GM21717 (cell line): ENCODE data around the gene ADCY3.

Source experiments
- ATAC-seq: cut with Tn5 transposase; IDR thresholded peaks from one replicate; pipeline ENCODE4 v1.9.1; 2021; ENCODE audit warnings: mild to moderate bottlenecking, moderate library complexity; ENCODE audit not compliant: unreplicated experiment

The ADCY3 gene

DNA sequence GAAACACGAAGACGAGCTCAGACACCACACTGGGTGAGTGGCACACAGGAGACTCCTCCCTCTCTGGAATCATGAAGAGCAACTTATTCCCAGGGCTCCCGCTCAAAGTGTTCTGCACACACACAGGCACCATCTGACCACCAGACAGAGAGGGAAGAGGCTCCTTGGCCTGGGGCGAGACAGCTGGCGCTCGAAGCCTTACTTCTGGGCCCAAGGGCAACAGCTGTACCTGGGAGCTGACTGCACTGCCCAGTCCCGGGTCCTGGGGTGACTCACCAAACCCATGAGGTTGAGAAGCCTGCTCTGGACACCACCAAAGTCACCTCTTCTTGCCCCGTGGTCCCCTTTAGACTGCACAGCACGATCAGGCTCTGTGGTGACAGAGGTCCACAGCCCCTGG, 42.4 kb downstream of the ADCY3 start:
- ATAC-seq, result no peak

DNA sequence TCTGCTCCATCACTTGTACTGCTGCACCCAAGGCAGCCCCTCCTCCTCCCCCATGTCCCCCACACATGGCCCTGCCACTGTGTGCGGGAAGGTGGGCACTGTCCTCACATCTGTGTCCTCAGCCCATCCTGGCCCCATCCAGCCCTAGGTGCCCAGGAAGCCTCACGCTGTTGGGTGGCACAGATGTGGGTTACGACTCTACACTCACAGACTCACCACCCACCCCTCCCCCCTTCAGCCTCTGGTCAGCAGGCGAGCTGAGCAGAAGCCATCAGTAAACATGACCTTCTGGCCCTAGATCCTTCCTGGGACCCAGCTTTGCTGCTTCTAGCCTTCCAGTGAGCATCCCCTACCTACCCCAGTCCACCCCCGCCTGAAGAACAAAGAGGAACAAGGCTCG, 43.0 kb downstream of the ADCY3 start:
- no peak for ATAC-seq

DNA sequence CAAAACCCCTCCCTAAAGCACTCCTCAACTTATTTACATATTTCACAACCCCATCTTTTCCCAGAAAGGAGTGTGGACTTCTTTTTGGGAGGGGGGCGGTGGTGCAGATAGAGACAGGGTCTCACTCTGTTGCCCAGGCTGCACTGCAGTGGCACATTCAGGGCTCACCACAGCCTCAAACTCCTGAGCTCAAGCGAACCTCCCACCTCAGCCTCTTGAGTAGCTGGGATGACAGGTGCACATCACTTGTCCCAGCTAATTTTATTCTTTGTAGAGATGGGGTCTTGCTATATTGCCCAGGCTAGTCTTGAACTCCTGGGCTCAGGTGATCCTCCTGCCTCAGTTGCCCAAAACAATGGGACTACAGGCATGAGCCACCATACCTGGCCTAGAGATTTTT, 44.1 kb downstream of the ADCY3 start:
- no peak for ATAC-seq

DNA sequence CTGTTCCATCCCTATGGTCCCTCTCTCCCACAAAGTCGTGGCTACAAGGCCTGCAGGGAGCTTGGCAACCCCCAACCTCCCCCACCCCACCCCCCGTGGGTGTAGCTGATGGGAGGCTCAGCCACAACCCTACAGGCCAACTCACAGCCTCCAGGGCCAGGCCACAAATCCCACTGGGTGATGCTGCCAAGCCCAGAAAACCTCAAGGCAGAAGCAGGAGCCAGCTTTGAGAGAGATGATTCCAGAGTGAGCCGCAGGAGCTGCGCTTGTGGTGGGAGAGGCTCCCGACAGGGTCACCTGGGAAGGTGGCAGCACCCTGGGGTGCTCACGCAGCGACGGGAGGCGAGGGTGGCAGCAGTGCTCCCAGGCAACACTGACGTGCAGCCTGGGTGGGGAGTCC, 44.8 kb downstream of the ADCY3 start:
- ATAC-seq, result no peak

DNA sequence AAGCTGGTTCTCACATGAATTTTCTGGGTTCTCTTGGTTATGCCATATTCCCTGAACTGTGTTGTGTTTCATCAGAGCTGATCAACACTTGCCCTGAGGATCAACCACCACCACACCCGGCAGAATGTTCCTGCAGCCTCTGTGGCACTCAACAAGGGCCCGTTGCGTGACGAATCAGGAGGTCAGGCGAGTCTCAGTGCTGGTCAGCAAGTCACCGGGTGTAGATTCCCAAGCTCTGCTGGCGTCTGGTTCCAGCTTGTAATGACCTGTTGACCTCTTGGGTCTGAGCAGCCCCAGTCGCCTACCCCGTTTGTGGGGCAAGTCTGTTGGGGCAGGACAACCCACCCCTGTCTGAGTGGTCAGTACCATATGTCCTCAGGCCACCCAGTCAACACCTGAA, 46.0 kb downstream of the ADCY3 start:
- no peak for ATAC-seq

DNA sequence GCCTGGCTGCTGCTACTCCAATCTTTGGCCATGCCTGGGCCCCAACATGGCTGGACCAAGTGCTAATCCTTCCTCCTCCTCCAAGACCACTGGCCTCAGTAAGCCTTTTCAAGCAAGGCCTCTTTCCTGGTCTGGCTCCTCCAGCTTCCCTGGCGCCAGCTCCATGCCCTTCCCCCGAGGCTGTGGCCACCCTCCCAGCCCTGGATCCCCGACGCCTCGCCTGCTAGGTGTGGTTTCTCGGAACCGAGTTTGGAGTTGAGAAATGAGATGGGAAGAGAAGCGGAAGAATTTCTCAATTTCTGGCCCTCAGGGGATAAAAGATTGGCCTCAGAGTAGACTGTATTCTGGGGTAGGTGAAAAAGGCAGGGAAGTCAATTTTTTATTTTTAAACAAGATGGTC, 46.4 kb downstream of the ADCY3 start:
- no peak for ATAC-seq

DNA sequence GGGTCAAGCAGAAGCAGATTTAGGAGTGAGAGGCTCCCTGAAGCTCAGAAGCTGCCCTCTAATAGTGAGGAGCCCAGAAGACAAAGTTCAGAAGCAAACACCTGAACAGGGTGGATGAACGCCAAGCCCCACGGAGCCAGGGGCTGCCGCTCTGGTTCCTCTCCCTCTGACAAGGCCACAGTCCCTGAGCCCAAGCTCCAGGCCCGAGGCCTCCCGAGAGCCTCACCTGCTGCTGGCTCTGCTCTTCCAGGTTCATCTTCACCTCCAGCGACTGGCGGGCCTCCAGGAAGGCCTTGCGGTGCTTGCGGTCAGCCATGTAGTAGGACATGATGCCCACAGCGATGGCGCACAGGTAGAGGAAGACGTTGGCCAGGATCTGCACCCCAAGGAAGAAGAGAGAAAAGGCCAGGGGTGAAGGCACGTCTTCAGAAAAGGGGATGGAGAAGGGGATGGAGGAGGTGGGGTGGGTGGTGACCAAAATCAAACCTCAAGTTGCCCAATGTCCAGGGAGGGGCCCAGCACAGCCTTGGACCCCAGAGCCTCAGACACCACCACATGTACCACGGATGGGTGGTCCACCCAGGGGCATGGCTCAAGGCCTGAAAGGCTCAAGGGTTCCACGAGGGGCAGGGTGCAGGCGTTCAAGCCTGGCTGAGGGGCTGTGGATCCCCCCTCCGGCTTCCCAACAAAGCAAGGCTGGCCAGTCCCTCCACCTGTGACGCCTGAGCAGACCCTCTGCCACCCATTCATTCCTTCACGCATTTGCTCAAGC, 47.5 kb downstream of the ADCY3 start:
- ATAC-seq, result no peak

DNA sequence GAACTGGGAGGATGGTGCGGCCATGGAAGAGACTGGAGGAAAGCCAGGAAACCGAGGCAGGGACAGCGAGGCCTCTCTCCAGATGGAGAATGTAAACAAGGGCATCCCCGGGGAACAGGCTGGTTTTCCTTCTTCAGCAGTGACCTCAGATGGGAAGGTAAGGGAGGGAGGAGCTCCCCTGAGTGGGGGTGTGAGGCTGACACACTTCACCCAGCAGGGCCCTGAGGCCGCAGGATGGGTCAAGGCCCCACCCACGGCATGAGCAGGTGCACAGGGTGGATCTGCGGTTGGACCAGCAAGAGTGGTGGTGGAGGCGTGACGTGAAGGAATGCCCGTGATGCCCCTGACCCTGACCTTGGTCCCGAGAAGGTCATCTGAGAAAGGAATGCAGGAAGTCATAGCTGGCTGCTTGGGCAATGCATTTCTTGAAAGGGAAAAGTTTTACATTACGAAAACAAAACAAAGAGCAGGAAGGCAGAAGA, 48.1 kb downstream of the ADCY3 start:
- no peak for ATAC-seq

DNA sequence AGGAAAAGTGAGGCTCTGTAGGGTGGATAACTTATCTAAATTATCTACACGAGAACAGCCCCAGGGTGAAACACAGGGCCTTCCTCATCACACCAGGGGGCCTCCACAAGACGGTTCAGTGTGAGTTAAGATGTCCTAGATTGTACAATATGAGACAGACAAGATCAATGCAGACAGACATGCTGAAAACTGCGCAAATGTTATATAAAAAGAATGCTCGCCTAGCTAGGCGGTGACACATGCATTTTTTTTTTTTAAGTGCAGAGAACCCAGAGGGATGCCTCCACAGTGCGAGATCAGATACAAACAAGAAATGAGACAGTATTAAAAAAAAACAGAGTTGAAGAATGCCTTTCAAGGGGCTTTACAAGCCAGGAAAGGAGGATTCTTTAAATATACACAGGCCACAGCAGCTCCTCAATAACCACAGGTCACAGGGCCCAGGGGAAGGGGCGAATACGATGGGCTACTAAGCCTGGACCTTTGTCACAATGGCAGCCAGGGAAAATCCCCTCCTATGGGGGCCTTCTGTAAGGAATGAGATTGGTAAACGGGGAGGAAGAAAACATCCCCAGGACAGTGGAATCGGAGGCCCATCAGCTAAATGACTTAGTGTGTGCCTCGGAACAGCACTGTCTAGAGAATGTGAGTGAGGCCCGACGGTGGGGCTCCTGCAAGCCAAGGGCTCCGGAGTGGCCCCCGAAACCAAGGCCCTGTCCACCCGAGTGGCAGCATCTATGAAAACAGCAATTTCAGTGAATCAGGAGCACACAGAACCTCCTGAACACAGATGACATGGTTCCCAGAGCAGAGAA, 48.9 kb downstream of the ADCY3 start:
- ATAC-seq, result no peak

DNA sequence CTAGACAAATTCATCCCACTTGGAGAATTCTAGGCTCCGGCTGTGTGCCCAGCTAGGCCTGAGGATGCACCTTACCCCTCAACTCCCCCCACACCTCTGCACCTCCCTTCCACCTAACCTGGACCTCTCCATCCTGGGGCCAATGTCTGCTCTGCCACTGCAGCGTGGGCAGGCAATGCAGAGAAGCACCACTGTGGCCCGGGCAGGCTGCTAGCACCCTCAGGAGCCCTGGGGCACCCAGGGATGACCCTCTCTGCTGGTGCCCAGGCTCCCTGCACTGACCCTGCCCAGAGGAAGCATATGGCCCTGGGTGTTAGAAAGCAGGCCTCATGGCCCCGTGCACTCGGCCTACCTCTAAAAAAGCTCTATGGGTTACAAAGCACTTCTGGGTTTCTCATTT, 49.6 kb downstream of the ADCY3 start:
- ATAC-seq, result no peak

DNA sequence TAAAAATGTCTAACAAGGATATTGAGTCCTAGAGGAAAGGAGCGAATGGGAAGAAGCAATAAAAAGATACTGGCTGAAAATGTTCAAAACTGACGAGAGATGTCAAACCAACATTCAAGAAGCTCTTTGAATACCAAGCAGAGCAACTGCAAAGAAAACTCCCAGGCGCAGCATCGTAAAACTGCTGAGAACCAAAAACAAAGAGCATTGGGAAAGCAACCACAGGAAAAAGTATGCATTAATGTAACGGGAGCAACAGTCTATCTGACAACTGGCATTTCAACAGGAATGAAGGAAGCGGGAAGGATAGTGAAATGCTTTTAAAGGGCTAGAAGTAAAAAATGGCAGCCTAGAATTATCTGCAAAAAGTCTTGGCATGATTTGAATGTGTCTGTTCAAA, 53.1 kb downstream of the ADCY3 start:
- ATAC-seq, result no peak

DNA sequence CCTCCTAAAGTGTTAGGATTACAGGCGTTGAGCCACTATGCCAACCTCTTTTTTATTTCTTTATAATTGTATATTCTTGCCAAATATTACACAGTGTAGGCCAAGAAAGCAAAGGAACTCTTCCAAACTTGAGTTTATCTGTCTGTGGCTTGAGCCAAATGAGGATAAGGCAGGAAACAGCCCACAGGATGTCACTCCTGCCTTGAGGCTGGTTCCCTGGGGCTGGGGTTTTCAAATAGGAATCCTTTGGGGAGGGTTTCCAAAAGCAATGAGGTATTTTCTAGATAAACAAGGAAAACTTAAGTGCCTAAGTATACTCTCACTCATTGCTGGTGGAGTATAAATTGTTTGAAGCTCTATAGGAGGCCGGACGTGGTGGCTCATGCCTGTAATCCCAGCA, 56.4 kb downstream of the ADCY3 start:
- no peak for ATAC-seq

DNA sequence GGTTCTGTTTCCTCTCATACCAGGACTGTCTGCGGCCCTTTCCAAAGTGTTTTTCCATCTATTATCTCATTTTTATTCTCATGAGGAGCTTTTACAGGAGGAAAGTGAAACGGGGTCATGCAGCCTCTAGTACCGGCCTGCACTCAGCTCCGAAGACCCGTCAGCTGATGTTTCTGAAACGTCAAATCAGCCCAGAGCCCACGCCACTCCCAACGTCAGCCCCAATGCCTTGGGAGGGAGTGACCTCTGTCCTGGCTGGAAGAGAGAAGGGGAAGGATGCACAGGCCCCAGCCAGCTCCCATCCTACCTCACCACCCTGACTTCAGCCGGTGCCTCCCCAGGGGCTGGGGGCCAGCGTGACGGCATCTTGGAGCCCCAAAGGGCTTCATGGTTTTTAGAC, 58.5 kb downstream of the ADCY3 start:
- ATAC-seq, result no peak

DNA sequence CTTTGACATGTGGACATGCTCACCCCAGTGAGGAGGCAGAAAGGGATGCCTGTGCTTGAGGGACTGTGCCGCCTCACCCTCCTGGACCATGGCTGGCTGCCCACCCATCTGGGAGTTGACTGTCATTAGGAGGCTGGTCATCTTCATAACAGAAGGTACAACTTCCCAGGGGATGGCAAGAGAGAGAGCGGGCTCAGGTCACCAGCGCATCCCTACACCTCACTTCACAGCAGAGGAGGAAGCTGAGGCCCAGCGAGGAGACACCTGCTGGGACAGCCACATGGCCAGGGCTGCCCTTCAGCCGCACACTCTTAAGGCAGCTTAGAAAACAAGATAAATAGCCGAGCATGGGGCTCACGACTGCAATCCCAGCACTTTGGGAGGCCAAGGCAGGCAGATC, 59.4 kb downstream of the ADCY3 start:
- ATAC-seq, result no peak

DNA sequence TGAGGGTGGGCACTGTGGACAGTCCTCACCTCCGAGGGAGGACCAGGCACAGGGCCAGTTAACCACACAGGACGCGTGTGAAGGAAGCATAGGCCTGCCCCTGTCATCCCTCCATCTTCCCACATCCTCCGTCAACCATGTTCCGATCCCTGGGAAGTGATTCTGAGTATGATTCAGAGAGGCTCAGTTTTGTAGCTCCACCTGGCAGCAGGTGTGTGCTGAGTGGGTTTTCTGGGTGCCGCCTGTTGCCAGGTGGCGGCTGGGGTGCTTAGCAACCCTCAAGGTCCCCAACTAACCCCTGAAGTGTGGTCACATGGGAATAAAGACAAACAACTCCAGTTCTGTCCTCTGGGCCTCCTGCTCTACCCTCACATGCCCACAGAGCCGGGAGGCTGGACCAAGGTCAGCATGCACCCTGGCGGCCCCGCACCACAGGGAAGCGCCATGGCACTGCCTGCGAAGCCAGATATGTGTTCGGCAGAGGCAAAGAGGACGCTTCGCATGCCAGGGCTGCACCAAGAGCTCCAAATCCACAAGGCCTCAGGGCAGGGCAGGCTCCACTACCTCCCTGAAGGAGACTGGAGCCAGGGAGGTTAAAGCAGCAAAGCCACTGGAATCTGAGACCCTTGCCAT, 60.0 kb downstream of the ADCY3 start:
- no peak for ATAC-seq

DNA sequence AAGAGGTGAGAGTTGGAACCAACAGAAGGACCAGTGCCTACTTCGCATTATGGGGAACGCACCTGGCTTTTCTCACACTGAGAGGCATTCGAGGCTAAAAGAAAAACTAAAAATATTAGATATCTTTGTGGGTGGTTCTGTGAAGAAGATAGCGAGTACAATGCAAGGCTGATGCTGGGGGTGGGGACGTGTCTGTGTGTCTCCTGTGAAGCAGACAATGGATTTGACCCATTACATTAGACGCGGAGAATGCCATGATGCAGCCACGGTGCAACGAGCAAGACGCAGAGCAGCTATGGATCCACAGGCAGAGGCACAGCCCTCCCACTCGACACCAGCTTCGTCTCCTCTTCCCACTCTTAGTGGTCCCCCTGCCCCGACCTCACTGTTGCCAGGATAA, 61.0 kb downstream of the ADCY3 start:
- no peak for ATAC-seq

DNA sequence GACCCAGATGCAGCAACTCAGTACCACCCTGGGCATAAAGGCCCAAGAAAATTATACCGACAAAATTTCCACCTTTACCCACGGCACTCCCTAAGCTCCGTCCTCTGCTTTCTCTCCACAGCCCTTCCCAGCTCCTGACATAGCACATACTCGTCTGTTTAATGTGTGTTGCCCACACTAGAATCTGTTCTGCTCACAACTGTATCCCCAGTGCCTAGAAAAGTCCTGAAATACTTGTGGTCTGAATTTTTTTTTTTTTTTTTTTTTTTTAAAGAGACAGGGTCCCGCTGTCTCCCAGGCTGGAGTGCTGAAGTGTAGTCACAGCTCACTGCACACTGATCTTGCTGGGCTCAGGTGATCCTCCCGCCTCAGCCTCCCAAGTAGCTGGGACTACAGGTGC, 62.3 kb downstream of the ADCY3 start:
- no peak for ATAC-seq

DNA sequence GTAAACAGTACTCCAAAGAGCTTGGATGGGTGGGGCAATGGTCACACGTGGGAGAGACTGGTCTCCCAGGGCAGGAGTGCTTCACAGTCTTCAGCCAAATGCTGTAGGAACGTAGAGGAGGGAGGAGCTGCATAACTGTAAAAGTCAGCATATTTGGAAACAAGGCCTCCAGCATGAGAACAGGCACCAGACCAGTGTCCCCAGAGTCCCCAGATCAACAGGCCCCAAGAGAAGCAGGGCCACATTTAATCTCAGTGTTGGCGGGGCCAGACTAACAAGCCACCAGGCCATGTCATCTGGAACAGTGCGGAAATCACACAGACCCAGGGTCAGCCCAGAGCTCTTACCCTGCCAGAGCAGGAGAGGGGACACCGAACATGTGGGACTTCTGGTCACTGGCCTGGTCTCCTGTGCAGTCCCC, 63.2 kb downstream of the ADCY3 start:
- no peak for ATAC-seq

DNA sequence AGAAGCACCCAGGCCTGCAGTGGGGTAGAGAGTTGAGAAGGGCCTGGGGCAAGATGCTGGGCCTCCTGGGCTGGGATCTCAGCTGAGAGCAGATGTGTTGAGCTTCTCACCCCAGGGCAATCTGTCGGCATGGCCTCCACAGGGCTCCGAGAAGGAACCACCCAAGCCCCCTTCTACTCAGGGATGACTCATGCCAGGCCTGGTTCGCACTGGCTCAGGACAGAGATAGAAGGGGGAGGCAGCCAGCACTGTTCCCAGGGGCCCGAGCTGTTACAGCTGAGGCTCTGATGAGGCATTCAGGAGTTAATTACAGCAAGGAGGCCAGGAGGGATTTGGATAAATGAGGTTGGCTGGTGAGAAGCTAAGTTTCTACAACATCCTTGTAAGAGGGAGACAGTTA, 64.3 kb downstream of the ADCY3 start:
- no peak for ATAC-seq

DNA sequence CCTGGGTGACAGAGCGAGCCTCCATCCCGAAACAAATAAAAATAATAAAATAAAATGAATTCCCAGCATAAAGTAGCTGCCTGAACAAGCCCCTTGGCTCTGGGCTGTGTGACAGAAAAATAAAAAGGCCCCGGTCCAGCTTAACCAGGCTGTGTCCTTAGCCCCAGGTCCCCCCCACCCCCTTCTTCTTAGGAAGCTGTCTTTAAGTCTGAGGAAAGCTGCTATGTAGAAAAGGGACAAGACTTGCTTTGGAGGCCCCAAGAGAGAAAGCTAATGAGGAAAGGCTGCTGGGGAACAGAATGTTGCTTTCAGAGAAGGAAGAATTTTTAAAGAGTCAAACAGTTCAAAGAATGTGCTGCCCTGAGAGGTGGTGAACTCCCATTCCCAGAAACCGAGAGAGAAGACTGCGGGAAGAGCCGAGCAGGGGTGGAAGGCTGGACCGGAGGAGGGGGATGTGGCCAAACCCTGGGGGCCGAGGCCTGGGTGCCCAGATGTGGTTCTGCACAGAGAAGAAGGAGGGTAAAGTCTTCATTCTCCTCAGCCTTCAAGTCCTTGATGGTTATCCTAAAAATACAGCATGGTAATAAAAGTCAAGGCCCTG, 64.9 kb downstream of the ADCY3 start:
- ATAC-seq, result no peak

DNA sequence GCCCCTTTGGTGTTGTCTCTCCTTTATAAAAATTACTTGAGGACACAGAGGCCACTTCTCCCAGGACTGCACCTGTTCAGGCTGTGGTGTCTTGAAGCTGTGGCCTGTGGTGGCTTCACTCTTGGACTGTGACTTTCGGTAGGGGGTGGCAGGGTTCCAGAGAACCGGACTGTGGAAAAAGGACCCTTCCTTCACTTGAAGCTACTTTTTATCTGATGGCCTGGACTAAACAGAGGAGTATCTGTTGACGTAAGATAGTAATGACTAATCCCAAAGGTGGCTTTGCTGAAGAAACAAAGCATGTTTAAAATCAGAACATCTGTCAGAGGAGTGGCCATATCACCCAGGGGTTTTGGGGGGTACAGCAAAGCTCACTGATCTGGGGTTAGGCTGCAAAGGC, 66.0 kb downstream of the ADCY3 start:
- no peak for ATAC-seq
